HG03097 (cell line): Measurements from ENCODE around the gene GAPT.

Experiments used
- ATAC-seq: cut with Tn5 transposase; IDR thresholded peaks from one replicate; pipeline ENCODE4 v1.9.1; 2021; ENCODE audit not compliant: unreplicated experiment, low FRiP score

GAPT gene

DNA sequence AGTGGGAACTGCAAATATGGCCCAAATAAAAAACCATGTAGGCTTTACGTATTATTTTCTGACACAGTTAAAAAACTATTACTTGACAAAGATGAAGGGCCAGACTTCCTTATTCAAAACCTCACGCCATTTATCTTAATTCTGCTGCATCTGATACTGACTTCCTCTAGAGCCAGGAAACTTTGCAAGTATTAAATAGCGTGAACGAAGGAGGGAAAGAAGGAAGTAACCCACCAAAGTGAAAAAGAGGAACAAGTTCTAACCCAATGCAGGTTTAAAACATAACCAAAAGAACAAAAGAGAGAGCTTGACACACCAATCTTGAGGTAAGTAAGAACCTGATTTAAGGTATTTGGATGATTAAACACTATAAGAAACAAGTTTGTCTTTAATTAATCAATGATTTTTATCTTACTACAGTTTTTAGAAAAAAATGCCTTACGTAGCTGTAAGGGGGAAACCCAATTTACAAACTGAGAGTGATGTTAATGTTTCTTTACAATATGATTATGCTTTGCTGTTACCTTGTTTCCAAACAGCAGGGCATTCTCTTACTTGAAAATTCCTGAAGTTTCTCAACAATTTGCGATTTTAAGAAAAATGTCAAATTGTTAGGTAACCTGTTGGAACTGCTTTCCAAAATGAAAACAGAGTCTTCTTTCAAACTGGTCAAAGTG, at the start of gene GAPT:
Gene GAPT, plus strand, starts transcription at position 220 of the 677 bp plus-strand sequence. CDS start 3,102 bp downstream, outside the sequence.
- ATAC-seq, result peak; percentile 77

DNA sequence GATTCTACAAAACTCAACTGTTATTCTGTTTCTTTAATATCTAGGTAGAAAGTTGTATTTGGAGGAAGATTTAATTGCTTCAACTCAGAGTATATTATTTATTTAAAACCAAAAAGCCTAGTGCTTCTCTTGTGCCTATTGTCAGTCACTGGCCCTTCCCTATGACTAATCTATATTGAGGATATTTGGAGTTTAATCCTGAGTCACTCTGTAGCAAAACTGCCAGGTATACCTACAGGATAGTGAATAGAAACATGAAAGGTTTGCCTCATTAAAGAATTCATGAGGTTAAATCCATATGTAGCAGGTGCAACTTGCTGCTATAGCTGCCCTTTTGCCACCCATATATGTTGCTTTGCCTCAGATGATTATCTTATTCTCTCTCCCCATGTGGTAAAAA, 46.4 kb upstream of the GAPT start:
- no peak for ATAC-seq

DNA sequence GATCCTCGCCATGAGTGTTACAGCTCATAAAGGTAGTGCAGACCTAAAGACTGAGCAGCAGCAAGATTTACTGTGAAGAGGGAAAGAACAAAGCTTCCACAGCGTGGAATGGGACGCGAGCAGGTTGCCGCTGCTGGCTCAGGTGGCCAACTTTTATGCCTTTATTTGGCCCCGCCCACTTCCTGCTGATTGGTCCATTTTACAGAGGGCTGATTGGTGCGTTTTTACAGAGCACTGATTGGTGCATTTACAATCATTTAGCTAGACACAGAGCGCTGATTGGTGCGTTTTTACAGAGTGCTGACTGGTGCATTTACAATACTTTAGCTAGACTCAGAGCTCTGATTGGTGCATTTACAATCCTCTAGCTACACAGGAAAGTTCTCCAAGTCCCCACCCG, 45.2 kb upstream of the GAPT start:
- no peak for ATAC-seq

DNA sequence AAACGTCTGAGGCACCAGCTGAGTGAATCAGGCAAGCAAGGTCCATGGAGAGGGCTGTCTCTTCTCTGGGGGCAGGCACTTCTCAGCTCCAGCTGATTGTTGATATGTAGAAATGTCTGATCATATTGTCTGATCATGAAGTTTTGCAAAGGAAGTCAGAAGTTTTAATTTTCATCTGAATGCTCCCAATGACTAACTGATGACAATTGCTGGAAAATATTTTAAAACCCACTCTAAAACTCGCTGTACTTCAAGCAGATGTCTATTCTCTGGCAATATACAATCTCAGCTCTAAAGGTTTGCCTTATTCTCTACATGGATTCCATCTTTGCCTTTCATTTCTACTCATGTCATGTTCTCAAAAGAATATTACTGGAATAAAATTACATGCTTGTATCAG, 44.0 kb upstream of the GAPT start:
- no peak for ATAC-seq

- no peak for ATAC-seq
Observed at GRCh38 chr5:58450018-58450417, 41.2 kb upstream of the GAPT start.

- no peak for ATAC-seq
Observed at GRCh38 chr5:58450811-58451629, 40.2 kb upstream of the GAPT start.

- no peak for ATAC-seq
Observed at GRCh38 chr5:58451732-58452565, 39.3 kb upstream of the GAPT start.

DNA sequence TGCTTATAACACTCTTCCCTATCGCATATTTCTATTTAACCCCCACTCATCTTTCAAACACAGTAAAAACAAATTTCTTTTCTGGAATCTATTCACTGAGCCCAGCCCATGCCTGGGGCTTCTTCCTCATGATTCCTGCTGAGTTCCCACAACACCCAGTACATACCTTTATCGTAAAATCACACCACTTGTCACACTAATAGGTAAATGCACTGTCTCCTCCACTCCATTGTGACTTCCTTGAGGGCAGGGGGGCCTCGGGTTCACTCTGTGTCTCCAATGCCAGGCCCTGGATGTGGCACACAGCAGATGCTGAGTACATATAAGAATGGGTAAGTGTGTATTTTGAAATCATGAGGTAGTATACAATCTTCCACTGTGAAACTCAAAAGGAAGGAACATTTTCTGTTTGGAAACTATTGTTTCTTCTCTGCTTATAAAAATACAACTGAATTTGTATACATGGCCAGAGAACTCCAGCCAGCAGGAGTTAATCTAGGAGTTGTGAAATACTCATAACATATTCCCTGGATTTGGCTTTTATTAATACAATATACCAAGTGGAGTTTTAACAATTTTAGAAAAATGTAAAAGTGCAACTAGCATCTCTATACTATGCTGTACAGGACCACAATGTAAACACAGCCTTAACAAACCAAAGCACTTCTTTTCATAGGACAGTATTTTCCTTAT, 38.5 kb upstream of the GAPT start:
- no peak for ATAC-seq

- no peak for ATAC-seq
Observed at GRCh38 chr5:58453306-58453705, 37.9 kb upstream of the GAPT start.

GRCh38 chr5:58454025-58454424, 37.2 kb upstream of the GAPT start:
- ATAC-seq, result no peak

DNA sequence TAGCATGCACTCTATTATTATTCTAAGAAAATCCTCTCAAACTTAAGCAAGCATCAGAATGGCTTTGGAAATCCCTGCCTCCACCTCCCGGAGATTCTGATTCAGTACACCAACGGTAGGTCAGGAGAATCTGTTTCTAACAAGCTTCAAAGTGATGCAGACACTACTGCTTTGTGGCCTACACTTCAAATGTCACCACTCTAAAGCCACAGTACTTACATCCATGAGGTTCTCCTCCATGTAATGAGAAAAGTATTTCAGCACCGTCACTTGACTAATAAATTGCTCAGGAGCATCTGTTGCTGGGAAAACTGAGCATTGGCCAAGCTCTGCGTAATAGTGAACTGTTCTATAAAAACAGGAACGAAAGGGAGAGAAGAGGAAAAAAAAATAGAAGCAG, 36.2 kb upstream of the GAPT start:
- no peak for ATAC-seq

- ATAC-seq, result no peak
Observed at GRCh38 chr5:58455480-58455879, 35.8 kb upstream of the GAPT start.

DNA sequence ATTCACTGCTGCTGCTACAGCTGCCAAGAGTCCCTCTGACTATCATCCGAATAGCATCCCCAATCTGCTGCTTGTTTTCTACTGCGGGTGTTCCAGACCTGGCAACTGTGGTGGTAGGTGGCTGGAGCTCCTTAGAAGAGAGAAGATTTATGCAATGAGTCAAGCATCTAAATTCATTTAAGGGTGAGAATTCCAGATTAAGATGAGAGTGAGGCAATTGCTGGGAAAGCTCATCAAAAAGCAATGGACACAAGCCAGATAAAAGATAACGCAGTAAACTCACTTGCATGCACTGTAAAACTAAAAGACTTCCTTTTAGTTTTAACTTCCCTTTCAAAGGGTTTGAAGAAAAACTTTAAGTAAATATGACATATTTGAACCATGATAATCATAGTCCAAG, 35.2 kb upstream of the GAPT start:
- ATAC-seq, result no peak

GRCh38 chr5:58456486-58456885, 34.7 kb upstream of the GAPT start:
- ATAC-seq, result no peak

- no peak for ATAC-seq
Observed at GRCh38 chr5:58457050-58457449, 34.2 kb upstream of the GAPT start.

DNA sequence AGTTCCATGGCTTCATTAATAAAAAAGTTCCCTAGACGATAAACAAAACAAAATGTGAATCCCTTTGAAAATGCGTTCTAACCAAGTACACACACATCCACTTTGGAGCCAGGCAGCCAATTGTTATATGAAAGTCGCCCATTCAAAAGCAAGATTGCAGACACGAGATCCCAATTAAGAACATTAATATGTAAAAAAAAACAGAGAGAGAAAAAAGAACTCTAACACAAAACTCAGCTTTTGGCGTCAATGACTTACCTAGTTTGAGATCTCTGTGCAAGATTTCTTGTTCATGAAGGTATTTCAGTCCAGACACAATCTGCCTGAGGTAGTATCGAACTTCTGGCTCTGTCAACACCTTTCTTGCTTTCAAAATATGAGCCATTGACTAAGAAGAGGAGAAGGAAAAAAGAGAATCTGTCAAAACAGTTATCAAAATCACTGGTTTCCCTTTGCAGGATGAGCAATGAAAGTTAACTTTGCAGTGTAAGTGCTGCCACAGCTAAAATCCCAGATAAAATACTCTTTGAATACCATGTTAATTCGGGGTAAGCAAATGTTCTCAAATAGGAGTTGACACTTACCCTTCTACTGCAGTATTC, 33.0 kb upstream of the GAPT start:
- ATAC-seq, result no peak

DNA sequence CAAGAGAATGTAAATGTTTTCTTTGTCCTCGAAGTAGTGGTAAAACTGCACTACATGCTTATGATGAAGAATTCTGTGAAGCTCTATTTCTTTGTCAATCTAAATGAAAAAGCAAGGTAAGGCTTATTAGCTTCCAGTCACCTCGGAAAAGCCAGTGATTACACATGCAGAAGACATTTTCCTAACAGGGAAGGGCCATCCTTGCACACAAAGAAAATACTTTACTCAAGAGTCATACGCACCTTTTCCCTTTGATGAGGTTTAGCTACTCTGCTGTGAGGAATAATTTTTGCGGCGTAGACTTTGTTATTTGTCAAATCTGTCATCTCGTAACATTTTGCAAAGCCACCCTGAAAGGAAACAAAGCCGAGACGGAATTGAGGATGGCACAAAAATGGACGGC, 32.5 kb upstream of the GAPT start:
- no peak for ATAC-seq

DNA sequence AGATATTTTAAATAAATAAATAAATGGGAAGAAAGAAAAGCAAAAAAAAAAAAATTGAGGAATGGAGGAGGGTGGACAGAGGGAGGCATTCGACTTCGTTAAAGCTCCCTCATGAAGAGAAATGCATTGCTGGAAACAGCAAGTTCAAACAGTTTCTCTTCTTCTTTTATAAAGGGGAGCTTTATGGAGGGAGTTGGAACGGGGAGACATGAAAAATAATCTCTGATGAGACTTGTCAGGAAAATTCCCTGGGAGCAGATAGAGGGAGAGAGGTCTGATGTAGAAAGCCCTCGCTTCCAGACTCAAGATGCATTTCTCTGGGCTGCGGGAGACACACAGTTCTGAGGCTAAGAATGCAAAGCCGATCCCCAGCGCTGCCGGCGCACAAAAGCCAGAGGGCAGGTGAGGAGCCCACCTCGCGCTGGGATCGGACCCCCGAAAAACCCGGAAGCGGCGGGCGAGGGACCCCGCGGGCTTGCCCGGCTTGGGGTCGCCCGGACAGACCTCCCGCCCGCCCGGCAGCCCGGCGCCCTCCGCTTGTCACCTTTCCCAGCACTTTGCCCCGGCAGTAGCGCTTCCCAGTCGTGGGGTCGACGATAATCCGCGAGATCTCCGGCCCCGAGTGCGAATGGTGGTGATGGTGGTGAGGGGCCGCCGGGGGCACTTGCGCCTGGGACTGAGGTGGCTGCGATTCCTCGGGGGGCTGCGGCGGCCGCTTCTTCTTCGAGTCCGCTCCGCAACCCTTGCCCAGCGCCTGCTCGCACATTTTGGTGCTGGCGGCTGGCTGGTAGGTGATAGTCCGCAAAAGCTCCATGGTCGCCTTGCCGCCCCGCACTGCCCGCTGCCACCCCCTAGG, 31.9 kb upstream of the GAPT start:
- peak; percentile 6 for ATAC-seq

GRCh38 chr5:58460002-58460731, 31.1 kb upstream of the GAPT start, which contains the start of gene PLK2:
Gene PLK2, minus strand, starts transcription at chr5:58460086. Its CDS starts 127 bp downstream, at chr5:58459959.
- peak; percentile 74 for ATAC-seq
